GM21786 (cell line): Measurements from ENCODE around the gene RERE.

ENCODE experiments used
- ATAC-seq: cut with Tn5 transposase; IDR thresholded peaks from one replicate; pipeline ENCODE4 v1.9.1; 2021; ENCODE audit not compliant: unreplicated experiment

Gene RERE

DNA sequence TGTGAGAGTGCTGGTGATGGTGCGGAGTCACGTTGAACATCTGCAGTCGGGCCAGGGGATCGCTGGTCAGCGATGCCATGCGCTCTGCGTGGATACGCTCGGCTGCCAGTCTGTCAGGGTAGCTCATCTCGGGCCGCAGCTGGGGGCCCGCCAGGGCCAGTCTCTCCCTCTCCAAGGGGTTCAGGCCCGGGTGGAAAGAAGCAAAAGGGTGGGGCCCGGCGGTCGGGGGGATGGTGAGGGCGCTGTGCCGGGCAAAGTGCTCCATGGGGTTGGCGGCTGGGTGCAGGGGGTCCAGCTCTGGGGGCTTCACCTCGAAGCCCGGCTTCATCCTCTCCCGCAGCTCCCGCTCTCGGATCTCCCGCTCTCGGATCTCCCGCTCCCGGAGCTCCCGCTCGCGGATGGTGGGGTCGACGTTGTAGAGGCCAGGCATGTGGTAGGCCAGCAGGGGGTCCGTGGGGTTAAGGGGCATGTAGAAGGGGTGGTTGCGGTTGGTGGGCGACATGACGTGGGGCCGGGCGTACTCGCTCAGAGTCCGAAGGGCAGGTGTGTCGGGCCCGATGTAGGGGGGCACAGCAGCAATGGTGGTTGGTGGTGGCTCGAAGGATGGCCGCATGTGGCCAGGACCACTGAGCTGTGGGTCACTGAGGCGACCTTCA lies 459.1 kb downstream of the RERE start:
- ATAC-seq: no peak

DNA sequence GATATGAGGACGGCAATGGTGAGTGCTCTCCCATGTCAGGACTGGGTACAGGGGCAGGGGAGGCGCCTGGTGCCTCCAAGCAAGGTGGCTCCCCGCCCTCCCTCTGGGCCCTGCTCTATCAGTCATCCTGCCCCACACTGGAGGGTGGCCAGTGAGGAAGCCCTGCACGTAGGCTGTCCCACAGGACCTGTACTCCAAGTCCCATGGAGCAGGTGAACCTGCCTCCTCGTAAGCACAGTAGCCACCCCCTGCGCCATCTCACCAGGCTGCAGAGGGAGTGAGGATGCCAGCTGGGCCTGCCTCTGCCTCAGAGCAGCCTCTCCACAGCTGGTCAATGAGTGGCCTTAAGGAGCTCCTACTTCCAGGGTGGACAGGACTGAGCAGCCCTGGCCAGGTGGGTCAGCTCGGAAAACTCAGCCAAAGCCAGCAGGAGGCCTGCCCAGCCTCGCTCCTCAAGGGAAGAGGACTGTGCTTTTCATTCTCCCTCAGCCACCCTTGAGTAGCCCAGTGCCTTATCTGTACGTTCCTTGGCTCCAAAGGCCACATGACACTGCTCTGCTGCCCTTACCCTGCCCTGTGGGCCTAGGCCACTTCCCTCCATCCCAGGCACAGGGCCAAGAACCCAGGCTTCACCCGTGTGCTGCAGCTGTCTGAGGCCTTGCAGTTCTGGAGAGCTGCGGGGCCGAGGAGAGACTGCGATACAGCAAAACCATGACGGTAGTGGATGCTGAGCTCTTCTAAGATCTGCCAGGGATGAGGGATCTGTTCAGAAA lies 459.9 kb downstream of the RERE start:
- ATAC-seq: no peak

DNA sequence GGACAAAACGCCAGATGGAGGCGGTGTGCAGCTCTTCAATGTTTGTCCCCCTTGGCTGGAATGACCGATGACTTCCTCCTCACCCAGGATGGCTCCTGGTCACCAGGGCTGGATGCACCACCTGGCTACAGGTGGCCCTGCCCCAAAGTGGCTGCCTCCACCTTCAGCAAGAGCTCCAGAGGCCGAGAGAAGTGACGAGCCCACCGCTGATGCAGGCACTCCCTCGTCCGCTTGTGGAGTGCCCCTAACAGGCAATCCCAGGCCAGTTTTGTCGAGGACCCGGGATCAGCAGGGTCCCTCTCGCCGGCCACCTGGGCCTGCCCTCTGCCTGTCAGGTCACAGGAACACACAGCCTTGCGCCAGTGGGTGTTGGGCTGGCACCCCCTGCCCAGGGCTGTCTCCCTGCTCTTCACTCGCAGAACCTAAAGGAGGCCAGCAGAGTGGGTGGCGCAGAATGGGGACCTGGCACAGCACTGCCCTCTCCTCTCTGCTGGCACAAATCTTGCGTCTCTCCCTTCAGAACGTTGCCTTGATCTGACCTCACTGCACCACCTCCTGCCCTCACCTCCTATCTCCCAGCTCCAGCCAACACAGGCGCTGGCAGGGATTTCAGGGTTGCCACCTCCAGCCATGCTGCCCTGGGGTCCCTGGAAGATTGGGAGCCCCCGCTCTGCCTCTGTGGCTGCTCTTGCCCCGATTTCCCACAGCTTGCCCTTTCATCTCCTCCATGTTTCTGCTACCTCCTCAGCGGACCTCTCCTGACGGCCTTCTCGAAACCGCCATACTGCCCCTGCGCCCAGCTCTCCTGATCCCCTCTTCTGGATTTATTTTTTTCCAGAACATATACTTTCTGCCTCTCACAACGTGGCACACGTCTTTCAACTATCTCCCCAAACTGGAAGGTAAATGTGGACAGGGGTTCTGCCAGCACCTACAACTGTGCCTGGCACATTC lies 460.9 kb downstream of the RERE start:
- ATAC-seq: no peak

DNA sequence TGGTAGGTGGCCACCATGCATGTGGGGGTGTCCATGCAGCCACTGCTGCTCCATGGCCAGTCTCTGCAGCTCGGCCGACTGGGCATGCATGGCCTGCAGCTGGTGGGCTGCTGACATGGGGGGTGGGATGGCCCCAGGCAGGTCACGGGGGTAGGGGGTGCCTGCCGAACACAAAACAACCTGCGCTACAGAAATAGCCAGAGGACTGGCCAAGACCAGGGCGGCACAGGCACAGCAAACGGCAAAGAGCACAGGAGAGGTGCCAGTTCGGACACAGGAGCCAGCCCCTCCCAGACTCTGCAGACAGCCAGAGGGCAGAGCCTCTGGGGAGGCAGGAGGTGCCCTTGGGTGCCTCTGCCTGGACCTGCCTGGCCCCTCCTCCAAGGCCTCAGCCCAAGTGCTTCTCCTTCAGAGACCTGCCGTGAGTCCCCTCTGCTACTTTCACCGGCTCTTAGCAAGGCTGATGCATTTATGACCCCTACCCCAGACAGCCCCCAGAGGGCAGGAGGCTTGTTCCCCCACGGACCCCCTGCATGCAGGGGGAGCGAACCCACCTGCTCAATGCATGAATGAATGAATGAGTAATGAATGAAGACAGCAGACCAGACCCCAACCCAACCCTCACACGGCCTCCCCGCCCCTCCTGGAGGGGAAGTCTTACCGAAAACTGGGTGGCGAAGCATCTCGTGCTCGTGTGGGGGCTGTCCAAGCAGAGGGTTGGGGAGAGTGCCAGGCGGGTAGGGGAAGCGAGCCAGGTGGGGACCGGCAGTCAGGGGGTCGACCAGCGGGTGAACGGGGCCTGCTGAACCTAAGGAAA lies 461.8 kb downstream of the RERE start:
- ATAC-seq: no peak

DNA sequence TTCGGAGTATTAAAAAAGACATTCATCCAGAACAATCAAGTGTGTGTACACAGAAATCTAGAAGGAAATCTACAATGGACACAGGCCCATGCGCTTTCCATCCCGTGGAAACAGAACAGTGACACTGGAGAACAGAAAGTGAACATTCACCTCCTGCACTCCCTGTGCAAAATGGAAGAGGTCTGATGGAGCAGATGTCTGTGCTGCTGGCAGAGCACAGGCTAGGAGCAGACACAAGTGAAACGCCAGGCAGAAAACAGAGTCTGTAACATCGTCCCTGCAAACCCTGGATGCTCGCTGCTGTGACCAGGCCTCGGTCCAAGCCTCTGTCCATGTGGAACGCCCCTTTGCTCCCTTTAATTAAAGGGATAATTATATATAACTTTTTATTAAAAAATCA lies 463.4 kb downstream of the RERE start:
- ATAC-seq: no peak

DNA sequence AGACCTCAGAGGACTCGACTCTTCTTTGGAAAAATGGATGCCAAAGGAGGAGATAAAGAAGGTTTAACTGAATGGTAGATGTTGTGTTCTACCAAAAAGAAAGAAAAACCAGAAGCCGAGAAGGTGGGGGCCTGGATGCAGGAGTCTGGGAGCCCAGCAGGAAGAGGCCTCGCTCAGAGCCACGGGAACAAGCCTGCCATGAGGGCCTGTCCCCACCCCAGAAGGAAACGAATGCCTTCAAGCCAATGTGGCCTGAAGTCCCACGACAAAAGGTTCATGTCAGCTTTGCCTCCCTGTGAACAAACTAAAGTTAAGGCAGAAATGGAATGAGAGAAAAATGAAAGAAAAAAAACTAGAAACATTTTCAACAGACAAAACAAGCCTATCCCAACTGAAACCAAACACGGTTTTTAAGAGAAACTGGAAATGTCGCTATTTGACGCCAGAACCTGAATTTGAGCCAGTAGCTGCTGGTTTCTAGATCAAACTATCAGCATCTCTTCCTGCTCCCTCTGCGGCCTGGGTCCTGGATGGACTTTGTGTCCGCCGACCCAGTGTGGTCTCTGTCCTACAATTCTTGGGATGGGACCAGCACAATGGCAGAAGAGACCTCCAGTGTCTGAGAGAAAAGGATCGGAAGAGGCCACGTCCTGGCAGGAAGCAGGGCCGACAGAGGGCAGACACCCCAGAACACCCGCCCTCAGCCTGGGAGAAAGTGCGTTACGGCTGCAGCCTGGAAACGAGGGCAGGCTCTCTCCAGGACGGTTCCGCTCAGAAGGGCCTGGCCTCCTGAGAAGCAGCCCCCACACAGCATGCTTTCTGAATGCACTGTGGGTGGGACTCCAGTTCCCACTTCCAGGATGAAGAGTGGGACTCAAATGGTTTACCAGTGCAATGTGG lies 464.3 kb downstream of the RERE start:
- no peak for ATAC-seq

DNA sequence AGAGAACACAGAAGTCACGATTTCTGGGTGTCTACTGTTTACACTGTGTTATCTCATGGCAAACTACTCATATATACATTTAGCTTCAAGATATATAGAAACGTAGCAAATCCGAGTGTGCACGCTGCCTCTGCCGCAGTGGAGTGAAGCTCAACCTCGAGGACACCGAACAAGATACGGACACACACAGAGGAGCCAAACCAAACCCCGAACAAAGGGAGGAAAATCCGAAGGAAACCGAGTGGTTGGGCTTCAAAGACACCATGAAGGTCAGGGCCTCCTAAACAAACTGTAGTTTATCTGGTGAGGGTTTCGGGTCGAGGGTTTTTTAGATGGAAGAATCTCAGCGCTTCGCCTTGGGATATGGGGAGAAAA lies 465.0 kb downstream of the RERE start:
- no peak for ATAC-seq

DNA sequence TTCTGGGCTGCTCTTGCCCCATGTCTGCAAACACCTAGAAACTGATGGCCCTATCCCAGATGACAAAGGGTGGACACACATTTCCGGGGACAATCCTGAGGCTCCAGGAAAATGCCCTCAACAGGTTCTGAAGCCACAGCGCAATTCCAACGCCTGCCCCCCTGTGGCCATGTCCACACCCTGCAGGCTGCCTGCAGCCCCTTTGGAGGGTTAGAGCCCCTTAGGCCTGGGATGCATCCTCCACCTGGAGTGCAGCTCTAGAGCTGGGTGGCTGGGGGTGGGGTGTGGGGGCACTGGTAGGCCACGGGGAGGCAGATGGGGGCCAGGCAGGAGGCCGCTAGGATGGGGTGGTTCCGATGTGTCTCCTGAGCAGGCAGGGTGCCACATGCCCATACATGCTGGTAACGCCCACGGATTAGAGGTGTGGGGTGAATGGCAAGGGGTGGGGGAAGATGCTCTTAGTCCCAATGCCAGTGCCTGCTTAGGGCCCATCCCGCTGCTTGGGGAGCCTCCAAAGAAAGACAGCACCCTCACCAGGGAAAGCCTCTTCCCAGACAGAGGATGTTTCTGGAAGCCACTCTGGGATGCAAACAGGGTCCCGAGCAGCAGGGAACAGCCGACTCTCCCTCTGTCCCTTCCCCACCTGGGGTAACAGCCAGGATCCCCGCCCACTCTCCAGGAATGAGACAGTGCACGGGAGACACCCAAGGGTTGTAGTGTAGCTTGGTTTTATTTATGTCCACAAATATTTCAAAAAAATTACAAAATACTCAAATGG lies 465.6 kb downstream of the RERE start:
- no peak for ATAC-seq

DNA sequence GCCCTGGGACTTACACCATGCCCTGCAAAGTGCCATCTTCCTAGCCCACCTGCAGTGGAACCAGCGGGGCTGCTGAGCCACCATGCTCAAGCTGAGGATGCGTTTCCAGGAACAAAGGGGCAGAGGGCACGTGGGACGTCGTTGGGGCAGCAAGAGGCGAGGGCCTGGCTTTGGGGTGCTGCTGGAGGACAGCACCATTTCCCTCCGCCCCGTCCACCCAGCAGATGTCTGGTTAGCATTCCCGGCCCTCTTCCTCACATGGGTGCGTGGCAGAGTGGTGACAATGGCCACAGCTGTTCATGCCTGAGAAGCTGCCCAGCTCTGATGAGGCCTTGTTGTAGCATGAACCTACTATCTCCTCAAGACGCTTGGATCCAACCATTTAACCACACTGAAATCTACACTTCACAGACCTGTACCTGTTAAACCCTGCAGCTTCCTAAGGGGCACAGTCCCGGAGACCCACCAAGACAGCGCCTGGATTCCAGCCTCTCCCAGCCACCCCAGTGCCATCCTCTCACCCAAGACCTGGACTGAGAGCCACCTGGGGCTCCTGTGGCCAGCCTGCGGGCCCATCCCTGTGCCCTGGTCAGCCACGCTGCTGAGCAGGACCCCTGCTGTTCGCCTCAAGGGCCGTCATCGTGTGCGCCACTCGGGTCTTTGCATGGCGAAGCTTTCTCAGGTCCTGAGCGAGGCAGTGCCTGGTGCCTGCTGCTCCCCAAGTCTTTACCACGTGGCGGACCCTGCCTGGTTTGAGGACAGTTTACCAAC lies 466.3 kb downstream of the RERE start:
- ATAC-seq: no peak

DNA sequence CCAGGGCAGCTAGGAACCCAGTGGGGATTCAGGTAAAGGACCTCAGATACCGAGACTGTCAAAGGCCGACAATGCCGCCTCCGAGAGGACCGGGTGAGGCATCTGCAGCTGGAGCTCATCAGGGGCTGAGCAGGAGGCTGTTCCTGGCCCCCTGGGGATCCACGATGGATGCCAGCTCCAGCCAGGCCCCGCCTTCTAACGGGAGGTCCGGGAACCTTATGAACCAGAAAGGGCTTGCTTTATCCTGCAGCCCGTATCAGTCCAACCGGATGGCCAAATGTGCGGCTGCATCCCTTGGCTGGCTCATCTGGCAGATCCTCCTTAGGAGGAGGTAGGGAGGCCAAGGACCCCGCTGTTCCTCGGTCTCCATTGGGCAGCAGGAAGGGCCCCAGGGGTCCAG lies 467.5 kb downstream of the RERE start:
- ATAC-seq: no peak

DNA sequence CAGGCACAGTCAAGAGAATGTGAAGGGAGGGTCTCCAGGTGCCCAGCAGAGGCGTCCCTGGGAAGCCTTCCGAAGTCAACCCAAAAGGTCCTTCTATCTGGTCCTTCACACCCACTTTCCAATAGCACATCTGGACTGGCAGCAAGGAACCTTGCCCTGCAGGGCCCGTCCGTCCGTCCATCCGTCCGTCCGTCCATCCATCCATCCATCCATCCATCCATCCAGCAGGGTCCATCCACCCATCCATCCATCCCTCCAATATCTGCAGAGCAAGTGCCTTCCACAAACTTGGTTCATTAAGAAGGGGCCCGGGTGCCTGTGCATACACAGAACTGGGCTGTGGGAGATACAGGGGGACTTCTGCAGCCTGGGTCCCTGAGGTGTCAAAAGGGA lies 468.0 kb downstream of the RERE start:
- ATAC-seq: no peak

DNA sequence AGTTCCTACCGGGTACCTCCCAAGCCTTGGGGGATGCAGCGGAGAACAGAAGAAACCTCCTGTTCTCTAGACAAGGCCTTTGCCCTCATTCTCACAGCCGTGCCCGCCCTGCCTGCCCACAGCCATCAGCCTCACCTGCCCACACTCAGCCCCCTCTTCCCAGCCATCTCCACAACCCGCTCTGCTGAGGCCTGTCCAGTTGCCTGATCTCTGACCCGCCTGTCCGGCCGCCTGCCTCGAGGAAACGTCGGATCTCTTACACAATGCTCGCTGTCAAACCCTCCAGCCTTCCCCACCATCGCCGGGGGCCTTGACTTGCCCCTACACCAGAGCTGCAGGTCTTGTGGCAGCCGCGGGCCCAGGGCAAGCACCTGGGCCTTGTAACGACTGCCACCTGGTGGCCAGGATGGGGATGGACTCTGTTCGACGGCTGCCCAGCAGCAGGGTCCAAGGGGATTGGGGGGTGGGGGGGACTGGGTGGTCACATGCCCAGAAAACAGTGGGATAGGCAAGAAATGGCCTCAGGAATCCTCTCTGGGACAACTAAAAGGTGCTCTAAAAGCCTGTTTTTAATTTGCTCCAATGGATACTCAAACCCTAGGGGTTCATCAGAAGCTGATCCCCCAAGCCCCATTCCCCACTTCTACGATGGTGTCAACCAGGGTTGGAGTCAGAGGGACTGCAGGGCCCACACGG lies 468.5 kb downstream of the RERE start:
- ATAC-seq: no peak

DNA sequence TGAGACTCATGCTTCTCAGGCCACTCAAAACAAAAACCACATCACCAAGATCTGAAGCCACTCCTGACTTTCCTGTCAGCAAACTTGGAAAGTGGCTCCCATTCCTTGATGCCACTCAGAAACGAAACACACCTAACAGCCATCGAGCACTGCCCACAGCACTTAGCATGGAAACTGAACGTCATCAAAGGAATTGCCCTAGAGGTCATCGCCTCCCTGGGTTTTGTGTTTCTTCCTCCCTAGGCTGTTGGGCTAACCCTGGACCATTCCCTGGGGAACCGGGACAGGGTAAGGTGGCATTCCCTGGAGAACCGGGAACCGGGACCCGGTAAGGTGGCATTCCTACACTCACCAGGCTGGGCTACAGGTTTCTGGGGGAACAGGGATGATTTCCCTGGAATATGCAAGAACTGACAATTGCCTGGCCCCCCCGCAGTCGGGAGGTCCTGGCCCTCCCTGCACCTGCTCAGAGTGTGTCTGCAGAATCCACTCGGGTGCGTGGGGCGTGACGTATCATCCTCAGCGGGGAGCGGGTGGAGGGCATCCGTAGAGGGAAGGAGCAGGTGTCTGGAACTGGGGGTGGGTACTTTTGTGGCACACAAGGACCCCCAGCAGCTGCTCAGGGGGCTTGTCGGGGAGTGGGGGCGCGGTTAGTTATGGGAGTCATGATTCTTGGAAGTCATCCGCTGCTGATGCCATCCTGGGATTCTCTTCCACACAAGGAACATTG lies 469.2 kb downstream of the RERE start:
- no peak for ATAC-seq

DNA sequence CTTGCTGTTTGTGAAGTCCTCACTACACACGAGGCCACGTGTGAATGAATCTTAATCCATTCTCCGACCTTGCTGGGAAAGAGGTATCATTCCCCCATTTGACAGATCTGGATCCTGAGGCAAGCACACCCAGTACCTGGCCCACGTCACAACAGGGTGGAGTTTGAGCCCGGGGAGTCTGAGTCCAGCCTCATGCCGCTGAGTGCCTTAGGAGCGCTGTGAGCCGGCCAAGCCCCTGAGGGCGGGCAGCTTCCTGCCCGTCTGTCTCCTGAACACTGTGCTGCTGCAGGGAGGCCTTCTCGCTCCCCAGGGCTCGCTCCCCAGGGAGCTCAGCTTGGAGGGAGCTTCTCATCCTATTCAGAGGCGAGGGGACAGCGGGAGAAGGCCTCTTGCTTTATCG lies 469.8 kb downstream of the RERE start:
- no peak for ATAC-seq

DNA sequence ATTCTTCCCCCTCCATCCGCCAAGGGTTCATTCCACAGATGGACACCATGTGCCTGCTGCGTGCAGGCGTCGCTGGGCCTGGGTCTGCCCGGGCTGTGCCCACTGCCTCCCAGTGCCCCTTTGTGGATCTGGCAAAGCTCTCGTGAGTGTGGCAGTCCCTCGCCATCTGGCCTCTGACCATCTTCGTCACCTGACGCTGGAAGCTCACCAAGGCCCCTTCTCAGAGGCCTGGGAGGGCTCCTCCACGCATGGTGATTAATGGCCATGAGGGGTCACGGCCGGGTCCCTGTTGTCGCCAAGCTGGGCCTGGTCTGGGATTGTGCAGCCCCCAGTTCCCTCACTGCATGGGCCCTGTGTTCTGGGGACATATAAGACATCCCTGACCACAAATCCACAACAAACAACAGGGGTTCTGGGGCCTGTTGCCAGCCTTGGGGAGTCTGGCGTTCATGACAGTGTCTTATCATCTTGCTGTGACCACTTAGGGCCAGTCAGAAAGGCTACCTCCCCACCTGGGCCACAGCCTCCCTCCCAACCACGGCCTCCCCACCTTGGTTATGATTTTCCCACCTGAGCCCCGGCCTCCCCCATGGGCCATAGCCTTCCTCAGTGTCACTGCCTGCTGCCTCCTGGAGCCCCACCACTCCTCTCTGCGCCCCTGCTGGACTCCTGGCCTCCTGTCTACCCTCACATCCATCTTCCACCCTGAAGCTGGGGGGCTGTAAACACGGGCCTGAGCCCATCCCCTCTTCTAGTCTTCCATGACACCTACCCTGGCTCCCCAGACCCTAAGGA lies 471.6 kb downstream of the RERE start:
- ATAC-seq: no peak

DNA sequence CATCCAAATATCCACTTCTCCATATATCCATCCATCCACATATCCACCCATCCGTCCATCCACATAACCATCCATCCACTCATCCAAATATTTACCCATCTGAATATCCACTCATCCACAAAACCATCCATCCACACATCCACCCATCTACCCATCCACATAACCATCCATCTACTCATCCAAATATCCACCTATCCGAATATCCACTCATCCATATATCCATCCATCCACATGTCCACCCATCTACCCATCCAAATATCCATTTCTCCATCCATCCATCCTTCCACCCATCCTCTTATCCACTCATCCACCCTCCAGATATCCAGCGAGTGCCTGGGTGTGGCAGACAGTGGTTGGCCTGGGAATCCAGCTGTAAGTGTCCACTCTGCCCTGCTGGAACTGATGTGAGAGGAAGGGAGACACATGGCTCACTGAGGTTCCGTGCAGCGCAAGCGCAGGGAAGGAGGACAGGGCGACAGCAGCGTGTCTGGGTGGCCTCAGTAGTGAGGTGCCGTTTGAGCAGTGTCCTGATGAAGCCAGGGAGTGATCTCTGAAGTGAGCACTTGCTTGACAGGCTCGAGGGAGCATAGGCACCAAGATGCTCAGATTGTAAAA lies 472.4 kb downstream of the RERE start:
- no peak for ATAC-seq
